ENCODE measurements around the gene PKD1.

DNA sequence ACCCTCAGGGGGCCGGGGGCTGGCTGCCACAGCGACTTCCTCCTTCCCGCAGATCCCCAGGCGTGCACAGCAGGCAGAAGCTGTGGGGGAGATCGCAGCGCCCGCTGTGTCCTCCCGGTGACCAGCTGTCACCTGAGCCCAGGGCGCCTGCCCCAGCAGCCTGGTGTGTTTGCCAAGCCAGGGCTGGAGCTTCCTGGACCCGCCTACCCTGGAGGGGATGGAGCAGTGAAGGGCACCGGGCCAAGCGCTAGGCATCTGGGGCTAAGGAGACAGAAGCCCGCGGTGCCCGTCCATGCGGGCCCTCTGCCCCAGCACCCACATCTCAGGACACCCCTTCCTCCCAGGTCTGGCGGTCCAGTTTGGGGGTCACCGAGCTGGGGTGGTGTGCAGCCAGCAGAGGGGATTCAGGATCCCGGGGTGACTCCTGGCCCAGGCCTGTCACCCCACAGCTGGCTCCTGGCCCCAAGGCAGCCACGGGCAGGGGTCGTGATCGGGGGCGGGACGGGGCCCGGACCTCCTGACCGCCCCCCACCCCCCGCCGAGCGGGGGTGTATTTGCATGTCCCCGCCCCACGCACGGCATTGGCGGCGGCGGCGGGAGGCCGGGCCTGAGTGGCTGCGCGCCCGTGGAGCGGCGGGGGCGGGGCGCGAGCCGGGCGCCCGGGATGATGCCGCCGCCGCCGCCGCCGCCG lies 12.4 kb upstream of the PKD1 start, which contains the start of gene RAB26:
- TF ChIP-seq, protein P1, sequence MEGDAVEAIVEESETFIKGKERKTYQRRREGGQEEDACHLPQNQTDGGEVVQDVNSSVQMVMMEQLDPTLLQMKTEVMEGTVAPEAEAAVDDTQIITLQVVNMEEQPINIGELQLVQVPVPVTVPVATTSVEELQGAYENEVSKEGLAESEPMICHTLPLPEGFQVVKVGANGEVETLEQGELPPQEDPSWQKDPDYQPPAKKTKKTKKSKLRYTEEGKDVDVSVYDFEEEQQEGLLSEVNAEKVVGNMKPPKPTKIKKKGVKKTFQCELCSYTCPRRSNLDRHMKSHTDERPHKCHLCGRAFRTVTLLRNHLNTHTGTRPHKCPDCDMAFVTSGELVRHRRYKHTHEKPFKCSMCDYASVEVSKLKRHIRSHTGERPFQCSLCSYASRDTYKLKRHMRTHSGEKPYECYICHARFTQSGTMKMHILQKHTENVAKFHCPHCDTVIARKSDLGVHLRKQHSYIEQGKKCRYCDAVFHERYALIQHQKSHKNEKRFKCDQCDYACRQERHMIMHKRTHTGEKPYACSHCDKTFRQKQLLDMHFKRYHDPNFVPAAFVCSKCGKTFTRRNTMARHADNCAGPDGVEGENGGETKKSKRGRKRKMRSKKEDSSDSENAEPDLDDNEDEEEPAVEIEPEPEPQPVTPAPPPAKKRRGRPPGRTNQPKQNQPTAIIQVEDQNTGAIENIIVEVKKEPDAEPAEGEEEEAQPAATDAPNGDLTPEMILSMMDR (conservative IDR thresholded peaks at IDR 0.05), result no peak
- no peak for TF ChIP-seq ZFX (IDR thresholded peaks at IDR 0.05)

Measured in C4-2B (cell line).